ENCODE data around the gene TRIM50.
"Not testable (repeated sequence)": the region's sequence is repeated elsewhere in the genome, so short reads cannot be mapped to it uniquely, and the experiment has no call there.

- TF ChIP-seq CTCF, POLR2A (IDR thresholded peaks at IDR 0.05): not testable (repeated sequence)
Measured at GRCh38 chr7:73325424-73325823, 2.5 kb downstream of the TRIM50 start.

Data from heart left ventricle (tissue), 13 donors.